ENCODE results near the gene ERCC2. TPM values are rescaled to one million over a fixed set of nuclear protein-coding genes. Genes with fewer than 3 reads are reported as not detected.

Gene ERCC2
- total and polyA plus RNA-seq, 2 experiments from 2014 or later = 33.3 to 81.1 TPM

DNA sequence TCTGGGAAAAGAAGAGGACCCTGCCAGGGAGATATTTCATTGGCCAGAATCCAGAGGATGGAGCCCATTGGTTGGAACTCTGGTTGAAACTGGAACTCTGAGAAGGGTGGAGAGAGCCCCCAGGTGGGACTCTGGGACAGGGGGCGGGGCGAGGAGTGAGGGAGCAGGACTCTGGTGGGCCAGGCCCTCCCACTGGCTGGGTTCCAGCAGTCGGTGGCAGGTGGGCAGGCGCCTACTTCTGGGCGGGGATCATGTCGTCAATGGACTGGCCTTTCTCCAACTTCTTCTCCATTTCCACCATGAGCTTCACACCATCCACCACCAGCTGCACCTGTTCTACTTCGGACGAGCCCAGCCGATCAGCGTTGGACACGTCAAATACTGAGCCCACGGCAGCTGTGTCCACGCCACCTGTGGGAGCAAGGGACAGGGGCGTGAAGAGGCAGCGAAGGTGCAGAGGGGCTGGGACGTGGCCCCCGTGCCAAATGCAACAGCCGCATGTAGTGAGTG, 63.8 kb downstream of the ERCC2 start (continued):
- TF ChIP-seq, protein P1, sequence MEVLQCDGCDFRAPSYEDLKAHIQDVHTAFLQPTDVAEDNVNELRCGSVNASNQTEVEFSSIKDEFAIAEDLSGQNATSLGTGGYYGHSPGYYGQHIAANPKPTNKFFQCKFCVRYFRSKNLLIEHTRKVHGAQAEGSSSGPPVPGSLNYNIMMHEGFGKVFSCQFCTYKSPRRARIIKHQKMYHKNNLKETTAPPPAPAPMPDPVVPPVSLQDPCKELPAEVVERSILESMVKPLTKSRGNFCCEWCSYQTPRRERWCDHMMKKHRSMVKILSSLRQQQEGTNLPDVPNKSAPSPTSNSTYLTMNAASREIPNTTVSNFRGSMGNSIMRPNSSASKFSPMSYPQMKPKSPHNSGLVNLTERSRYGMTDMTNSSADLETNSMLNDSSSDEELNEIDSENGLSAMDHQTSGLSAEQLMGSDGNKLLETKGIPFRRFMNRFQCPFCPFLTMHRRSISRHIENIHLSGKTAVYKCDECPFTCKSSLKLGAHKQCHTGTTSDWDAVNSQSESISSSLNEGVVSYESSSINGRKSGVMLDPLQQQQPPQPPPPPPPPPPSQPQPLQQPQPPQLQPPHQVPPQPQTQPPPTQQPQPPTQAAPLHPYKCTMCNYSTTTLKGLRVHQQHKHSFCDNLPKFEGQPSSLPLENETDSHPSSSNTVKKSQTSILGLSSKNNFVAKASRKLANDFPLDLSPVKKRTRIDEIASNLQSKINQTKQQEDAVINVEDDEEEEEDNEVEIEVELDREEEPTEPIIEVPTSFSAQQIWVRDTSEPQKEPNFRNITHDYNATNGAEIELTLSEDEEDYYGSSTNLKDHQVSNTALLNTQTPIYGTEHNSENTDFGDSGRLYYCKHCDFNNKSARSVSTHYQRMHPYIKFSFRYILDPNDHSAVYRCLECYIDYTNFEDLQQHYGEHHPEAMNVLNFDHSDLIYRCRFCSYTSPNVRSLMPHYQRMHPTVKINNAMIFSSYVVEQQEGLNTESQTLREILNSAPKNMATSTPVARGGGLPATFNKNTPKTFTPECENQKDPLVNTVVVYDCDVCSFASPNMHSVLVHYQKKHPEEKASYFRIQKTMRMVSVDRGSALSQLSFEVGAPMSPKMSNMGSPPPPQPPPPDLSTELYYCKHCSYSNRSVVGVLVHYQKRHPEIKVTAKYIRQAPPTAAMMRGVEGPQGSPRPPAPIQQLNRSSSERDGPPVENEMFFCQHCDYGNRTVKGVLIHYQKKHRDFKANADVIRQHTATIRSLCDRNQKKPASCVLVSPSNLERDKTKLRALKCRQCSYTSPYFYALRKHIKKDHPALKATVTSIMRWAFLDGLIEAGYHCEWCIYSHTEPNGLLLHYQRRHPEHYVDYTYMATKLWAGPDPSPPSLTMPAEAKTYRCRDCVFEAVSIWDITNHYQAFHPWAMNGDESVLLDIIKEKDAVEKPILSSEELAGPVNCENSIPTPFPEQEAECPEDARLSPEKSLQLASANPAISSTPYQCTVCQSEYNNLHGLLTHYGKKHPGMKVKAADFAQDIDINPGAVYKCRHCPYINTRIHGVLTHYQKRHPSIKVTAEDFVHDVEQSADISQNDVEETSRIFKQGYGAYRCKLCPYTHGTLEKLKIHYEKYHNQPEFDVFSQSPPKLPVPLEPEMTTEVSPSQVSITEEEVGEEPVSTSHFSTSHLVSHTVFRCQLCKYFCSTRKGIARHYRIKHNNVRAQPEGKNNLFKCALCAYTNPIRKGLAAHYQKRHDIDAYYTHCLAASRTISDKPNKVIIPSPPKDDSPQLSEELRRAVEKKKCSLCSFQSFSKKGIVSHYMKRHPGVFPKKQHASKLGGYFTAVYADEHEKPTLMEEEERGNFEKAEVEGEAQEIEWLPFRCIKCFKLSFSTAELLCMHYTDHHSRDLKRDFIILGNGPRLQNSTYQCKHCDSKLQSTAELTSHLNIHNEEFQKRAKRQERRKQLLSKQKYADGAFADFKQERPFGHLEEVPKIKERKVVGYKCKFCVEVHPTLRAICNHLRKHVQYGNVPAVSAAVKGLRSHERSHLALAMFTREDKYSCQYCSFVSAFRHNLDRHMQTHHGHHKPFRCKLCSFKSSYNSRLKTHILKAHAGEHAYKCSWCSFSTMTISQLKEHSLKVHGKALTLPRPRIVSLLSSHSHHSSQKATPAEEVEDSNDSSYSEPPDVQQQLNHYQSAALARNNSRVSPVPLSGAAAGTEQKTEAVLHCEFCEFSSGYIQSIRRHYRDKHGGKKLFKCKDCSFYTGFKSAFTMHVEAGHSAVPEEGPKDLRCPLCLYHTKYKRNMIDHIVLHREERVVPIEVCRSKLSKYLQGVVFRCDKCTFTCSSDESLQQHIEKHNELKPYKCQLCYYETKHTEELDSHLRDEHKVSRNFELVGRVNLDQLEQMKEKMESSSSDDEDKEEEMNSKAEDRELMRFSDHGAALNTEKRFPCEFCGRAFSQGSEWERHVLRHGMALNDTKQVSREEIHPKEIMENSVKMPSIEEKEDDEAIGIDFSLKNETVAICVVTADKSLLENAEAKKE (CRISPR knock-in tag; IDR thresholded peaks at IDR 0.05) = no peak
- TF ChIP-seq ZNF331 (CRISPR knock-in tag; IDR thresholded peaks at IDR 0.05; ENCODE audit: low read depth) = no peak
- no peak for TF ChIP-seq STAT1 (IDR thresholded peaks at IDR 0.05; ENCODE audit: unreplicated experiment)
- TF ChIP-seq EZH2phosphoT487 (IDR thresholded peaks at IDR 0.05; ENCODE audit: unreplicated experiment) = no peak

DNA sequence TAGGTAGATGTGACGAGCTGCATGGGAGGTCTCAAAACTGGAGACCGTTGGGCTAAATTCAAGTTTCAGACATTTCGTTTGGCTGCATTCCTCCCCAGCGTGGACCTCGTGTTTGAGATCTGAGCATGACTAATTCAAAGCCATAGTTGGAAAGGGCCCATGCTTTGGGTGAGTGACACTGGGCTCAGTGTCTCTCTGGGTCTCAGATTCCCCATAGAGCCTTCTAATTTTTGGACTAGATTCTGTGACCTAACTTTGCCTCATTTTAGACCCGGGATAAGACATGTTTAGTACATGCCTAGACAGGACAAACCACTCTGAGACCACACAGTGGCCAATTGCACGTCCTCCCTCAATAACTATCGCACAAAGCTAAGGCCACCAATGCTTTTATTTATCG, 64.3 kb downstream of the ERCC2 start:
- Histone ChIP-seq H3F3A (replicated peaks; ENCODE audit: low read depth) (peaks cover 5% of the 10 kb centered on the region; the same call in 1 of the 2 replicates), H3K4me2 (no peak overlapping the region), H3K9me2 (ENCODE audit: insufficient read depth) (no peaks in the 10 kb centered on the region), H3K79me2 (replicated peaks; ENCODE audit: insufficient read depth) (no peaks in the 10 kb centered on the region), H3K36me3 (ENCODE audit: insufficient read depth) (no peaks in the 10 kb centered on the region), H2AFZ (no peak overlapping the region), H3K27me3 (ENCODE audit: insufficient read depth) (peaks cover 23% of the 10 kb centered on the region), H3K27ac (ENCODE audit: low read depth) (no peak overlapping the region), H3K4me3 (no peak overlapping the region), H4K20me1 (replicated peaks; ENCODE audit: insufficient read depth) (no peaks in the 10 kb centered on the region), H3K4me1 (ENCODE audit: insufficient read depth) (no peaks in the 10 kb centered on the region)
- no peak for TF ChIP-seq ZNF114 (CRISPR knock-in tag; IDR thresholded peaks at IDR 0.05)
- no peak for TF ChIP-seq ETS1 (IDR thresholded peaks at IDR 0.05)
- TF ChIP-seq ZNF331 (CRISPR knock-in tag; IDR thresholded peaks at IDR 0.05; ENCODE audit: low read depth) = no peak
- no peak for TF ChIP-seq EZH2 (IDR thresholded peaks at IDR 0.05; ENCODE audit: low read depth, unreplicated experiment)
- TF ChIP-seq, protein P1 (CRISPR knock-in tag; IDR thresholded peaks at IDR 0.05) = no peak
- Mint-ChIP-seq H3K4me1 (no peaks in the 10 kb centered on the region; the same call in 2 of the 3 replicates), H3K36me3 (ENCODE audit: low read depth) (no peaks in the 10 kb centered on the region), H3K27me3 (ENCODE audit: insufficient read depth, low read depth, poor library complexity) (peaks cover 15% of the 10 kb centered on the region), H3K4me3 (no peak overlapping the region), H3K27ac (no peak overlapping the region), H3K9me3 (peaks cover 4% of the 10 kb centered on the region; the same call in 1 of the 3 replicates)
- DNase-seq (ENCODE audit: low spot score) (no peak), ATAC-seq (no peak)

All from GM23338 (cell line).